Astrocyte of the spinal cord (primary cell): ENCODE results near the gene LPP.

ENCODE experiments used
- DNase-seq: peaks from one replicate; pipeline ENCODE4 v3.0.0; 2011; ENCODE audit warnings: low read depth, low spot score
- H3K4me3 ChIP-seq: 2 replicates; pipeline ENCODE4 v1.5.1; 2011; ENCODE audit warnings: low read depth, mild to moderate bottlenecking, low read length, moderate library complexity
- CTCF ChIP-seq: IDR thresholded peaks from 2 replicates; pipeline ENCODE4 v1.5.1; 2012; ENCODE audit warnings: low read depth, mild to moderate bottlenecking, low read length, inconsistent platforms
- in situ Hi-C: cut with HindIII; loops from 2 replicates; pipeline ENCODE4 v1.10.0; 2017; ENCODE audit warnings: low sequenced_read_pairs

The LPP gene

GRCh38 chr3:188595890-188596376 is 442.0 kb downstream of the LPP start:
- no peak for TF ChIP-seq CTCF
- peak; percentile 89 for DNase-seq
- in situ Hi-C loops, result no loop called here
- no peak overlapping the region for H3K4me3 ChIP-seq

GRCh38 chr3:188598894-188599293 is 444.9 kb downstream of the LPP start:
- no peak for TF ChIP-seq CTCF
- in situ Hi-C loops, result no loop called here

GRCh38 chr3:188602111-188602510 is 448.2 kb downstream of the LPP start:
- TF ChIP-seq CTCF, result no peak
- DNase-seq, result no peak
- in situ Hi-C loops, result no loop called here

More at GRCh38 chr3:188598894-188599293, 444.9 kb downstream of the LPP start:
- no peak overlapping the region for H3K4me3 ChIP-seq
- no peak for DNase-seq

GRCh38 chr3:188602620-188603019 is 448.7 kb downstream of the LPP start:
- in situ Hi-C loops, result no loop called here
- DNase-seq, result no peak
- no peak for TF ChIP-seq CTCF
- no peak overlapping the region for H3K4me3 ChIP-seq

More at GRCh38 chr3:188602111-188602510, 448.2 kb downstream of the LPP start:
- no peak overlapping the region for H3K4me3 ChIP-seq

- no peak overlapping the region for H3K4me3 ChIP-seq
- DNase-seq, result no peak
- TF ChIP-seq CTCF, result no peak
- in situ Hi-C loops, result no loop called here
Measured at GRCh38 chr3:188604651-188605050, 450.7 kb downstream of the LPP start.

GRCh38 chr3:188605231-188605630 is 451.3 kb downstream of the LPP start:
- TF ChIP-seq CTCF, result no peak
- no peak for DNase-seq
- in situ Hi-C loops, result no loop called here
- no peak overlapping the region for H3K4me3 ChIP-seq

GRCh38 chr3:188605905-188606304 is 451.9 kb downstream of the LPP start:
- TF ChIP-seq CTCF, result no peak
- no peak for DNase-seq
- in situ Hi-C loops, result no loop called here

More at GRCh38 chr3:188605905-188606304, 451.9 kb downstream of the LPP start:
- no peak overlapping the region for H3K4me3 ChIP-seq
